BE2C (cell line): ENCODE results near the gene HNF1A.

Experiments
- DNase-seq: peaks from one replicate; pipeline ENCODE4 v3.0.0-alpha.2; 2020
- H3K27me3 ChIP-seq: fragments of 250-450 bp; sonication (Bioruptor Pico); 2 replicates; pipeline ENCODE4 v1.5.1; 2020; ENCODE audit warnings: mild to moderate bottlenecking
- H3K36me3 ChIP-seq: fragments of 250-450 bp; sonication (Bioruptor Pico); 2 replicates; pipeline ENCODE4 v1.5.1; 2020; ENCODE audit warnings: mild to moderate bottlenecking
- H3K4me1 ChIP-seq: fragments of 250-450 bp; sonication (Bioruptor Pico); 2 replicates; pipeline ENCODE4 v1.5.1; 2020
- H3K4me3 ChIP-seq: 2 replicates; pipeline ENCODE4 v1.5.1; 2011; ENCODE audit warnings: low read depth, low read length
- H3K9me3 ChIP-seq: fragments of 250-450 bp; sonication (Bioruptor Pico); 2 replicates; pipeline ENCODE4 v1.5.1; 2020
- CTCF ChIP-seq: IDR thresholded peaks from 2 replicates; pipeline ENCODE4 v1.5.1; 2012; ENCODE audit warnings: mild to moderate bottlenecking, low read depth, low read length

The HNF1A gene

GRCh38 chr12:120972870-120973543 lies 5.3 kb upstream of the HNF1A start:
- Histone ChIP-seq H3K27me3 (no peaks in the 10 kb centered on the region), H3K4me1 (no peaks in the 10 kb centered on the region), H3K36me3 (no peaks in the 10 kb centered on the region), H3K9me3 (no peaks in the 10 kb centered on the region), H3K4me3 (no peak overlapping the region)
- TF ChIP-seq CTCF = no peak
- DNase-seq = no peak

GRCh38 chr12:120977531-120978295 lies 630 bp upstream of the HNF1A start:
- H3K4me3 ChIP-seq = no peak overlapping the region
- H3K9me3 ChIP-seq = no peaks in the 10 kb centered on the region
- no peak for TF ChIP-seq CTCF
- H3K4me1 ChIP-seq = no peaks in the 10 kb centered on the region
- no peak for DNase-seq
- H3K27me3 ChIP-seq = no peaks in the 10 kb centered on the region
- H3K36me3 ChIP-seq = no peaks in the 10 kb centered on the region

- DNase-seq = no peak
- Histone ChIP-seq H3K4me1 (no peaks in the 10 kb centered on the region), H3K36me3 (no peaks in the 10 kb centered on the region), H3K4me3 (no peak overlapping the region), H3K9me3 (no peaks in the 10 kb centered on the region), H3K27me3 (no peaks in the 10 kb centered on the region)
- TF ChIP-seq CTCF = no peak
These were observed 998 bp downstream of the HNF1A start for GRCh38 chr12:120979220-120979861.

GRCh38 chr12:120979862-120980696 lies 1.7 kb downstream of the HNF1A start:
- Histone ChIP-seq H3K4me3 (no peak overlapping the region), H3K4me1 (no peaks in the 10 kb centered on the region), H3K27me3 (no peaks in the 10 kb centered on the region), H3K36me3 (no peaks in the 10 kb centered on the region), H3K9me3 (no peaks in the 10 kb centered on the region)
- TF ChIP-seq CTCF = no peak
- no peak for DNase-seq

- no peak for DNase-seq
- Histone ChIP-seq H3K4me1 (no peaks in the 10 kb centered on the region), H3K9me3 (no peaks in the 10 kb centered on the region), H3K4me3 (no peak overlapping the region), H3K27me3 (no peaks in the 10 kb centered on the region), H3K36me3 (no peaks in the 10 kb centered on the region)
- no peak for TF ChIP-seq CTCF
These were observed 2.5 kb downstream of the HNF1A start for GRCh38 chr12:120980800-120981368.
